Coronary artery (tissue), 2 donors: Measurements from ENCODE around the gene CERS1.
"Not testable (repeated sequence)": the region's sequence is repeated elsewhere in the genome, so short reads cannot be mapped to it uniquely, and the experiment has no call there.

Experiments
- DNase-seq: peaks from one replicate; pipeline ENCODE4 v3.0.0-alpha.2; 2017; ENCODE audit warnings: low spot score
- H3K27ac ChIP-seq, 2 donors: fragments of 200-600 bp; sonication (generic); one replicate each; pipeline ENCODE4 v1.5.1; 2016 to 2019
- H3K4me3 ChIP-seq: fragments of 200-600 bp; sonication (generic); 2 replicates; pipeline ENCODE4 v1.5.1; 2016; ENCODE audit warnings: mild to moderate bottlenecking, moderate library complexity
- CTCF ChIP-seq: fragments of 200-600 bp; sonication (generic); IDR thresholded peaks from one replicate; pipeline ENCODE4 v1.5.1; 2019; ENCODE audit warnings: antibody characterized with exemption

Gene CERS1

GRCh38 chr19:18908917-18909619, 13.1 kb upstream of the CERS1 start:
- Histone ChIP-seq H3K27ac (no peak overlapping the region), H3K4me3 (no peak overlapping the region)
- DNase-seq = no peak
- no peak for TF ChIP-seq CTCF

GRCh38 chr19:18906605-18907519, 10.9 kb upstream of the CERS1 start:
- TF ChIP-seq CTCF = no peak
- no peak for DNase-seq
- no peak overlapping the region for H3K4me3 ChIP-seq
- no peak overlapping the region for H3K27ac ChIP-seq

GRCh38 chr19:18905513-18906236, 9.7 kb upstream of the CERS1 start:
- no peak for TF ChIP-seq CTCF
- no peak overlapping the region for H3K27ac ChIP-seq
- H3K4me3 ChIP-seq = no peak overlapping the region
- no peak for DNase-seq

GRCh38 chr19:18905058-18905456, 9.1 kb upstream of the CERS1 start:
- TF ChIP-seq CTCF = no peak
- no peak for DNase-seq
- H3K27ac ChIP-seq = no peak overlapping the region
- H3K4me3 ChIP-seq = no peak overlapping the region

- DNase-seq = no peak
- no peak for TF ChIP-seq CTCF
- Histone ChIP-seq H3K27ac (no peak overlapping the region), H3K4me3 (no peak overlapping the region)
These were observed 8.5 kb upstream of the CERS1 start for GRCh38 chr19:18904334-18905057.

GRCh38 chr19:18903156-18904037, 7.4 kb upstream of the CERS1 start:
- no peak for TF ChIP-seq CTCF
- DNase-seq = no peak
- Histone ChIP-seq H3K27ac (no peak overlapping the region), H3K4me3 (no peak overlapping the region)

GRCh38 chr19:18902519-18902918, 6.6 kb upstream of the CERS1 start:
- not testable (repeated sequence) for H3K27ac ChIP-seq, H3K4me3 ChIP-seq, DNase-seq
